GM18951 (cell line): ENCODE data around the gene CROCC.

ENCODE experiments used
- POLR2A ChIP-seq: IDR thresholded peaks from 4 replicates; pipeline ENCODE4 v1.6.1; 2011; ENCODE audit warnings: mild to moderate bottlenecking; ENCODE audit not compliant: insufficient read length, insufficient read depth; ENCODE audit errors: extremely low read depth
- in situ Hi-C: fragments of 300-500 bp; cut with MboI; formaldehyde crosslinking; loops from one replicate; pipeline ENCODE4 v1.12.0; 2022; ENCODE audit warnings: low sequenced_read_pairs, mixed read lengths, inconsistent platforms; ENCODE audit not compliant: unreplicated experiment

Gene CROCC

GRCh38 chr1:17014671-17015567 lies 93.2 kb downstream of the CROCC start:
- in situ Hi-C loops = no loop called here
- TF ChIP-seq POLR2A = no peak

- in situ Hi-C loops = no loop called here
- no peak for TF ChIP-seq POLR2A
Measured at GRCh38 chr1:17016317-17016661, 94.6 kb downstream of the CROCC start.

GRCh38 chr1:17017435-17017834 lies 95.7 kb downstream of the CROCC start:
- in situ Hi-C loops = no loop called here
- no peak for TF ChIP-seq POLR2A

- in situ Hi-C loops = no loop called here
- TF ChIP-seq POLR2A = no peak
Measured at GRCh38 chr1:17018849-17019248, 97.1 kb downstream of the CROCC start.

- in situ Hi-C loops = no loop called here
- TF ChIP-seq POLR2A = no peak
Measured at GRCh38 chr1:17020502-17020901, 98.8 kb downstream of the CROCC start.

- no peak for TF ChIP-seq POLR2A
- in situ Hi-C loops = no loop called here
Measured at GRCh38 chr1:17021896-17022295, 100.2 kb downstream of the CROCC start.
